A673 (cell line): Measurements from ENCODE around the gene CTSD. TPM values are rescaled to one million over a fixed set of nuclear protein-coding genes. Genes with fewer than 3 reads are reported as not detected.

Experiments used
- BruUV-seq: library from RNA; stranded (reverse); fragments of 400-500 nt; replicated peaks from 2 replicates; lab custom pipeline; 2021; lab: Mats Ljungman, UMichigan
- CTCF ChIA-PET: fragments of 300-600 bp; sonication (Branson Sonifier 250); formaldehyde crosslinking; loops from one replicate; lab custom pipeline; 2022; ENCODE audit warnings: antibody characterized with exemption; lab: Charles Lee
- POLR2A ChIA-PET: fragments of 300-600 bp; sonication (Branson Sonifier 250); formaldehyde crosslinking; loops from one replicate; lab custom pipeline; 2022; ENCODE audit warnings: antibody characterized with exemption; ENCODE audit not compliant: low non-redundant PET; lab: Charles Lee
- DNase-seq: peaks from one replicate; pipeline ENCODE4 v3.0.0-alpha.2; 2015; ENCODE audit warnings: low spot score
- H3K27ac ChIP-seq: fragments of 200-600 bp; sonication (generic); 2 replicates; pipeline ENCODE4 v1.5.1; 2016; ENCODE audit warnings: mixed run types, low read depth, mild to moderate bottlenecking, mixed read lengths, antibody characterized with exemption, low read length; ENCODE audit not compliant: poor library complexity, severe bottlenecking
- H3K27me3 ChIP-seq: fragments of 200-600 bp; sonication (generic); replicated peaks from 2 replicates; pipeline ENCODE4 v1.6.1; 2017; ENCODE audit warnings: mixed run types, low read depth, mild to moderate bottlenecking, mixed read lengths, antibody characterized with exemption, low read length; ENCODE audit not compliant: insufficient read depth, poor library complexity
- H3K36me3 ChIP-seq: fragments of 200-600 bp; sonication (generic); 2 replicates; pipeline ENCODE4 v1.6.1; 2016; ENCODE audit warnings: mixed run types, mild to moderate bottlenecking, mixed read lengths, antibody characterized with exemption, low read length; ENCODE audit not compliant: insufficient read depth, poor library complexity, severe bottlenecking
- H3K4me1 ChIP-seq: fragments of 200-600 bp; sonication (generic); 2 replicates; pipeline ENCODE4 v1.6.1; 2017; ENCODE audit warnings: mixed run types, mild to moderate bottlenecking, mixed read lengths, antibody characterized with exemption, low read length; ENCODE audit not compliant: insufficient read depth, poor library complexity, severe bottlenecking
- H3K4me3 ChIP-seq: fragments of 200-600 bp; sonication (generic); 2 replicates; pipeline ENCODE4 v1.5.1; 2016; ENCODE audit warnings: low read depth, mixed run types, mild to moderate bottlenecking, mixed read lengths, low read length; ENCODE audit not compliant: poor library complexity, severe bottlenecking
- H3K9me3 ChIP-seq: fragments of 200-600 bp; sonication (generic); 2 replicates; pipeline ENCODE4 v1.6.1; 2016; ENCODE audit warnings: mixed run types, low read depth, mild to moderate bottlenecking, mixed read lengths, antibody characterized with exemption, low read length; ENCODE audit not compliant: poor library complexity, severe bottlenecking
- EZH2 ChIP-seq: fragments of 200-600 bp; sonication (generic); IDR thresholded peaks from 2 replicates; pipeline ENCODE4 v1.6.1; 2017; ENCODE audit warnings: borderline replicate concordance, low read depth, mild to moderate bottlenecking, mixed read lengths, antibody characterized with exemption, low read length; ENCODE audit not compliant: poor library complexity, severe bottlenecking
- intact Hi-C: fragments of 100-400 bp; cut with micrococcal nuclease; formaldehyde crosslinking; loops from one replicate; pipeline ENCODE4 v1.10.0; 2022; ENCODE audit not compliant: unreplicated experiment
- total RNA-seq: library from RNA; stranded (reverse); gene quantifications from 2 replicates; pipeline ENCODE4 v1.2.3, GENCODE V29; 2021
- TF ChIP-seq, protein P1 (sequence below): fragments of 300-800, 200-600 bp; sonication (generic); conservative IDR thresholded peaks from 2 replicates; pipeline ENCODE4 v1.5.1; 2017; ENCODE audit warnings: low read depth, mild to moderate bottlenecking, antibody characterized with exemption, low read length, moderate library complexity, mixed read lengths

Gene CTSD
- total RNA-seq, 1 experiment from 2014 or later = 159 TPM

DNA sequence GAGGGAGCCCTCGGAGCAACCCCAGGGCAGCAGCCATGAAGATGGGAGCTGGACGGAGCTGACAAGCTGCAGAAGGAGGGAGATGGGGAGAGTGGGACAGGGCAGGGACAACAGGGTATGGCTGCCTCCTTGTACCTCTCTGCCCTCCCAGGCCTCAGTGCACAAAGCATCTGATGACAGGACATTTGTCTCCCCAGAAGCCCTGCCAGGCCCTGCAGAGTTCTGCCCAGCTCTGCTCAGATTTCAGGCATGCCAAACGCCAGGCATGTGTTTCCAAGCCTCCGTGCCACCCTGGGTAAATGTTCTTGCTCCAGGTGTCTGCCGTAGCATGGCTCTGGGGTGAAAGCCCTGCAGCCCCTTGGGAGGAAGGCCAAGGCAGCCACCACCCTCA lies 12.2 kb downstream of the CTSD start:
- Histone ChIP-seq H3K36me3 (no peaks in the 10 kb centered on the region), H3K9me3 (no peaks in the 10 kb centered on the region), H3K4me1 (no peaks in the 10 kb centered on the region), H3K27me3 (peaks cover 39% of the 10 kb centered on the region), H3K4me3 (no peak overlapping the region), H3K27ac (no peak overlapping the region)
- CTCF ChIA-PET = no interaction called here
- no peak for TF ChIP-seq EZH2
- TF ChIP-seq, protein P1, sequence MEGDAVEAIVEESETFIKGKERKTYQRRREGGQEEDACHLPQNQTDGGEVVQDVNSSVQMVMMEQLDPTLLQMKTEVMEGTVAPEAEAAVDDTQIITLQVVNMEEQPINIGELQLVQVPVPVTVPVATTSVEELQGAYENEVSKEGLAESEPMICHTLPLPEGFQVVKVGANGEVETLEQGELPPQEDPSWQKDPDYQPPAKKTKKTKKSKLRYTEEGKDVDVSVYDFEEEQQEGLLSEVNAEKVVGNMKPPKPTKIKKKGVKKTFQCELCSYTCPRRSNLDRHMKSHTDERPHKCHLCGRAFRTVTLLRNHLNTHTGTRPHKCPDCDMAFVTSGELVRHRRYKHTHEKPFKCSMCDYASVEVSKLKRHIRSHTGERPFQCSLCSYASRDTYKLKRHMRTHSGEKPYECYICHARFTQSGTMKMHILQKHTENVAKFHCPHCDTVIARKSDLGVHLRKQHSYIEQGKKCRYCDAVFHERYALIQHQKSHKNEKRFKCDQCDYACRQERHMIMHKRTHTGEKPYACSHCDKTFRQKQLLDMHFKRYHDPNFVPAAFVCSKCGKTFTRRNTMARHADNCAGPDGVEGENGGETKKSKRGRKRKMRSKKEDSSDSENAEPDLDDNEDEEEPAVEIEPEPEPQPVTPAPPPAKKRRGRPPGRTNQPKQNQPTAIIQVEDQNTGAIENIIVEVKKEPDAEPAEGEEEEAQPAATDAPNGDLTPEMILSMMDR = no peak
- intact Hi-C loops = no loop called here
- POLR2A ChIA-PET = no interaction called here
- no TSS peak for BruUV-seq
- no peak for DNase-seq

- POLR2A ChIA-PET = no interaction called here
- no peak for TF ChIP-seq EZH2
- TF ChIP-seq, protein P1 = no peak
- Histone ChIP-seq H3K9me3 (no peaks in the 10 kb centered on the region), H3K4me1 (no peaks in the 10 kb centered on the region), H3K36me3 (no peaks in the 10 kb centered on the region), H3K4me3 (no peak overlapping the region), H3K27me3 (peaks cover 39% of the 10 kb centered on the region), H3K27ac (no peak overlapping the region)
- no TSS peak for BruUV-seq
- CTCF ChIA-PET = no interaction called here
- intact Hi-C loops = no loop called here
- DNase-seq = no peak
These were observed 12.7 kb downstream of the CTSD start for GRCh38 chr11:1750840-1751530.

DNA sequence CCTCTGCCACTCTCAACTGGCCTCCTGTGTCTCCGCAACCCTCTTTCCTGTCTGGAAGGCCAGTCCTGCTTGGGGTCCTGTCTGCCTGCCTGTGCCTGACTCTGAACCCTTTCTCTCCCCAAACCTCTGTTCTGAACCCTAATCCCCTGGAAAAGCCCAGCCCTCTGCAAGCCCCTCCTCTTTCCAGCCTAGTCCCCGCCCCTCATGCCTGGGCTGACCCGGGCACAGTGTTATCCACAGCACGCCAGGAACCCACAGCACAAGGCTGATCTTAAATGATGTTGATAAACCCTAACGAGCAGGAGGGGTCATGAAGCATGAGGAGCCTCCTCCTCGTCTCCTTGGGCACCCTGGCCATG lies 13.3 kb downstream of the CTSD start, which contains the start of gene IFITM10:
Gene IFITM10, minus strand, starts transcription at position 115 of the 359 bp plus-strand sequence. CDS start 153 bp downstream, outside the sequence.
- Histone ChIP-seq H3K36me3 (no peaks in the 10 kb centered on the region), H3K4me1 (no peaks in the 10 kb centered on the region), H3K27ac (no peak within 1 kb of the TSS), H3K4me3 (no peak within 1 kb of the TSS), H3K9me3 (no peaks in the 10 kb centered on the region), H3K27me3 (peaks cover 39% of the 10 kb centered on the region)
- DNase-seq = no peak
- TF ChIP-seq, protein P1 = no peak
- no peak for TF ChIP-seq EZH2
- intact Hi-C loops = no loop called here
- BruUV-seq = no TSS peak
- CTCF ChIA-PET = no interaction called here
- POLR2A ChIA-PET = no interaction called here
